WERI-Rb-1 (cell line): ENCODE measurements around the gene RNASE9.
"Not testable (repeated sequence)": the region's sequence is repeated elsewhere in the genome, so short reads cannot be mapped to it uniquely, and the experiment has no call there.

Source experiments
- DNase-seq: peaks from one replicate; pipeline ENCODE4 v3.0.0-alpha.2; 2020
- H3K27ac ChIP-seq: fragments of 250-450 bp; sonication (Bioruptor Pico); 2 replicates; pipeline ENCODE4 v1.5.1; 2020; ENCODE audit warnings: mild to moderate bottlenecking, moderate library complexity
- H3K27me3 ChIP-seq: fragments of 250-450 bp; sonication (Bioruptor Pico); 2 replicates; pipeline ENCODE4 v1.5.1; 2021; ENCODE audit warnings: mild to moderate bottlenecking, low read depth, moderate library complexity; ENCODE audit not compliant: insufficient read depth, severe bottlenecking
- H3K36me3 ChIP-seq: fragments of 250-450 bp; sonication (Bioruptor Pico); 2 replicates; pipeline ENCODE4 v1.5.1; 2020; ENCODE audit warnings: mild to moderate bottlenecking, moderate library complexity
- H3K4me3 ChIP-seq: 2 replicates; pipeline ENCODE4 v1.5.1; 2011; ENCODE audit warnings: low read depth, mild to moderate bottlenecking, control low read depth, low read length
- H3K9me3 ChIP-seq: fragments of 250-450 bp; sonication (Bioruptor Pico); 2 replicates; pipeline ENCODE4 v1.5.1; 2021; ENCODE audit warnings: mild to moderate bottlenecking, moderate library complexity; ENCODE audit not compliant: severe bottlenecking
- TF ChIP-seq, protein P1 (sequence below): IDR thresholded peaks from 2 replicates; pipeline ENCODE4 v1.5.1; 2011; ENCODE audit warnings: low read depth, mild to moderate bottlenecking, control low read depth, inconsistent platforms, low read length

Gene RNASE9

DNA sequence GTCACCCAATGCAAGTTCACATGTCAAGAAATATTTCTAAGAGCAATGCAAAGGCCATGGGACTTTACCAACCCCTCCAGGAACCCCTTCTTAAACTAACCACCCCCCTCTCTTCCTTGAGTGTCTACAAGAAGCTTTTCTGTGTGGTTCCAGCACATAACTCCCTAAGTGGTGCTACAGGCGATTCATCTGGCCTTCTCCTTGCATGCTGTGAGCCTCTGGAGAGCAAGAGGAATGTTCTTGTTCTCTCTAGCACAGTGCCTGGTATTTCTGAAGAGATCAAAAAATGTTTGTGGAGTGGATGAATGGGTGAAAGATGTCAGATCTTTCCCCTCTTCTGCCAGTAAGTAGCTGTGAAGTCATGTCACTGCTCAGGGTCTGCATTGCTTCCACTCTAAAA is 36.3 kb upstream of the RNASE9 start:
- no peaks in the 10 kb centered on the region for H3K36me3 ChIP-seq
- H3K9me3 ChIP-seq = peaks cover 2% of the 10 kb centered on the region
- TF ChIP-seq, protein P1, sequence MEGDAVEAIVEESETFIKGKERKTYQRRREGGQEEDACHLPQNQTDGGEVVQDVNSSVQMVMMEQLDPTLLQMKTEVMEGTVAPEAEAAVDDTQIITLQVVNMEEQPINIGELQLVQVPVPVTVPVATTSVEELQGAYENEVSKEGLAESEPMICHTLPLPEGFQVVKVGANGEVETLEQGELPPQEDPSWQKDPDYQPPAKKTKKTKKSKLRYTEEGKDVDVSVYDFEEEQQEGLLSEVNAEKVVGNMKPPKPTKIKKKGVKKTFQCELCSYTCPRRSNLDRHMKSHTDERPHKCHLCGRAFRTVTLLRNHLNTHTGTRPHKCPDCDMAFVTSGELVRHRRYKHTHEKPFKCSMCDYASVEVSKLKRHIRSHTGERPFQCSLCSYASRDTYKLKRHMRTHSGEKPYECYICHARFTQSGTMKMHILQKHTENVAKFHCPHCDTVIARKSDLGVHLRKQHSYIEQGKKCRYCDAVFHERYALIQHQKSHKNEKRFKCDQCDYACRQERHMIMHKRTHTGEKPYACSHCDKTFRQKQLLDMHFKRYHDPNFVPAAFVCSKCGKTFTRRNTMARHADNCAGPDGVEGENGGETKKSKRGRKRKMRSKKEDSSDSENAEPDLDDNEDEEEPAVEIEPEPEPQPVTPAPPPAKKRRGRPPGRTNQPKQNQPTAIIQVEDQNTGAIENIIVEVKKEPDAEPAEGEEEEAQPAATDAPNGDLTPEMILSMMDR = no peak
- no peak overlapping the region for H3K27ac ChIP-seq
- no peak overlapping the region for H3K4me3 ChIP-seq
- peaks cover 82% of the 10 kb centered on the region for H3K27me3 ChIP-seq
- no peak for DNase-seq

DNA sequence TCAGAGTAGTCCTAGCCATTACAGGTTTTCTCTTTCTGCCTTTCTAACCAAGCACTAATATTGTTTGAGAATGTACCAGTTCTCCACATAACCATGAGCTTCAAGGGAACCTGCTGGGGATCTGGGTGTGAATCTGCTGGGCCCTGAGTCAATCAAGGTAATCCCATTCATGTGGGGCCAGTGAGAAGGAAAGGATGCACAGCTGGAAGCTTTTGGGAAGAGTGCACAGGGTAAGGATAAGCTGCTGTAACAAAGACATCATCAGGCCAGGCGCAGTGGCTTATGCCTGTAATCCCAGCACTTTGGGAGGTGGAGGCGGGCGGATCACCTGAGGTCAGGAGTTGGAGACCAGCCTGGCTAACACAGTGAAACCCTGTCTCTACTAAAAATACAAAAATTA is 34.9 kb upstream of the RNASE9 start:
- not testable (repeated sequence) for H3K27ac ChIP-seq
- H3K27me3 ChIP-seq = peaks cover 75% of the 10 kb centered on the region

DNA sequence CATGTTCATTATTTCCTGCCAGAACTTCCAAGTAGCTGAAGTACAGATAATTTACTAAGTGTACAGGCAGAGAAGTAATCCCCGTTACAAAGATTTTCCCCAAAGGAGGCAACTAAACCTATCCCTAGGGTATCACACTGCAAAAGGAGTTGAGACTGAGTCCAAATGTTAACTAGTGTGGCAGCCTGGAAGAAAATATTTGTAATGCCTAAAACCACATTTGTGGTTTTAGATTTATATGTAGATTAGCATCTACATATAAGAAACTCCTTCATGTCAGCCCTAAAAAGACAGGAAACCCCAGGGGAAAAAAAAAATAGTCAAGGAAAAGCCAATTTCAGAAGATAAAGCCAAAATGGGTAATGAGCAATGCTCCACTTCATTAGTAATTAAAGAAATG is 31.7 kb upstream of the RNASE9 start:
- no peak for DNase-seq
- no peak overlapping the region for H3K27ac ChIP-seq
- peaks cover 2% of the 10 kb centered on the region for H3K9me3 ChIP-seq
- TF ChIP-seq, protein P1 = no peak
- H3K36me3 ChIP-seq = no peaks in the 10 kb centered on the region
- peaks cover 73% of the 10 kb centered on the region for H3K27me3 ChIP-seq
- H3K4me3 ChIP-seq = no peak overlapping the region

More for the DNA sequence above, 34.9 kb upstream of the RNASE9 start:
- not testable (repeated sequence) for H3K4me3 ChIP-seq, H3K36me3 ChIP-seq, H3K9me3 ChIP-seq, DNase-seq

DNA sequence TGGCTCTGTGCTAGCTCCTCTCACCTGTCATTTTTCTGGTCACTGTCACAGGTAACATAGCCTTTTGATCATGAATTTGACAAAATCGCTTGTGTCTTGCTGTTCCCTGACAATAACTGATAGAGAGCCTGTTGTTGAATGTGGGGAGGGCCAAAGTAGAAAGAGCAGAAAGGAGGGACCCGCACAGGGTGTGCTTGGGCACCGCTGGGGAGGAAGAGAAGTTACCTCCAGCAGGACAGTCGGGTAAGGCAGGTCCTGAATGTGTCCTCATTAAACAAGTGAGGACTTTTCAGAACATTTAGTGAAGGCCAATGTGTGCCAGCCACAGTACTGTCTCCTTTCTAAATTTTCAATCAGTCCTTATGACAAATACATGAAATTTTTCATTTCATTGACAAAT is 30.4 kb upstream of the RNASE9 start, which contains the start of gene RNASE12:
RNASE12 (minus strand) TSS at position 142 of the 400 bp plus-strand sequence. CDS start 653 bp downstream, outside the sequence.
- TF ChIP-seq, protein P1 = no peak
- DNase-seq = no peak
- H3K27me3 ChIP-seq = peaks cover 72% of the 10 kb centered on the region
- H3K4me3 ChIP-seq = no peak within 1 kb of the TSS
- peaks cover 2% of the 10 kb centered on the region for H3K9me3 ChIP-seq
- H3K36me3 ChIP-seq = no peaks in the 10 kb centered on the region
- no peak within 1 kb of the TSS for H3K27ac ChIP-seq

DNA sequence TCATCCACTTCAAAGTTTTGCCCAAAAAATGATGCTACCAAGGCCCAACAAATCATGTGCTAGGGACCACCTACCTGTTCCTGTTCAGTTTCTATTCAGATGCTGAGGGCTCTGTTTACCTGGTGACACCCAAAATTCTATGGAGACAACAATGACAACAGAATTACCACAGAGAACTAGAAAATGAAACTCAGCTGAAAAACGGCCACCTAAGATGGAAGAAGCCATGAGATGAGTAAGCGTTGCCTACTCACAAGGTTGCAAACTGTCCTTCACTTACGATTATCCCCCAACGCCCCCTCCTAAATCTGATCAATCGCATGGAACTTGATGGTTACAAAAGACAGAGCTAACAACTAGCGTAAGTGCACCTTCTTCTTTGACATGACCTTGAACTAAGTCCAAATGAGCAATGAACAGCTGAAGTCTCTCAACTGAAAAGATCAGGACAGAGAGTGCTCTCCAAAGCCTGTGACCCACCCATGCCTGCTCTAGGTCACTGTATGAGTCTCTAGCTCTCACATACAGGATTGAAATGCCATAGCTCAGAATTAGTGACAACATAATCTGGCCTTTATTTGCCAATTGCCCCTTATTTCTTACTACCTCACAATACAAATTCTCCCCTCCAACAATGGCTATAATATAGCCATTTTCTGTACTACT is 26.8 kb upstream of the RNASE9 start, which contains the start of gene RNASE11:
RNASE11 (minus strand) TSS at position 513 of the 666 bp plus-strand sequence.
- Histone ChIP-seq H3K27ac (no peak within 1 kb of the TSS), H3K9me3 (no peaks in the 10 kb centered on the region), H3K4me3 (no peak within 1 kb of the TSS), H3K36me3 (no peaks in the 10 kb centered on the region), H3K27me3 (peaks cover 80% of the 10 kb centered on the region)
- DNase-seq = no peak
- TF ChIP-seq, protein P1 = no peak

DNA sequence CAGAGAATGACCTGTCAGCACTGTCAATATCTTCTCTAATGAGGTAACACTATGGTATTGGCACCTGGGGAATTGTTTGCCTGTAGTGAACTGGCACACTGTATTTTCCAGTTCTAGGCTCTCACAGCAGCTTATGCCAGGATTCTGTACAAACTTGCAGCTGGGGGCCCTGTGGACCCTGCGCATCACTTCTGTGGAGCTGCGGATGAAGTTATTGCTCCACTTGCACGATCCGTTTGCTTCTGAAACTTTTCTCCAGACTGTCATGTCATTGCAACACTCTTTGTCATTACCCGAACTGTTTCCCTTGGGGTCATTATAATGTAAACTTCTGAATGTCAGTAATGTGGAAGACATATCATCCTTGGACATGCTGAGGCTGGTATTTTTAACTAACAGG is 23.1 kb upstream of the RNASE9 start:
- H3K27me3 ChIP-seq = peaks cover 72% of the 10 kb centered on the region
- H3K4me3 ChIP-seq = no peak overlapping the region
- no peaks in the 10 kb centered on the region for H3K9me3 ChIP-seq
- no peaks in the 10 kb centered on the region for H3K36me3 ChIP-seq
- no peak overlapping the region for H3K27ac ChIP-seq
- DNase-seq = no peak
- TF ChIP-seq, protein P1 = no peak
